GM21447 (cell line): Measurements from ENCODE around the gene RASSF3.
A peak's percentile ranks its signal among the peaks of the same experiment; 100 is the strongest.
"Not testable (repeated sequence)": the region's sequence is repeated elsewhere in the genome, so short reads cannot be mapped to it uniquely, and the experiment has no call there.

Source experiments
- ATAC-seq: cut with Tn5 transposase; IDR thresholded peaks from one replicate; pipeline ENCODE4 v1.9.1; 2021; ENCODE audit not compliant: unreplicated experiment

RASSF3 gene

GRCh38 chr12:64688715-64689114 is 78.4 kb downstream of the RASSF3 start:
- ATAC-seq = no peak

GRCh38 chr12:64690236-64690635 is 79.9 kb downstream of the RASSF3 start:
- ATAC-seq = not testable (repeated sequence)

GRCh38 chr12:64691227-64691794 is 81.0 kb downstream of the RASSF3 start:
- no peak for ATAC-seq

GRCh38 chr12:64691795-64692583 is 81.7 kb downstream of the RASSF3 start:
- no peak for ATAC-seq

- ATAC-seq = no peak
Observed at GRCh38 chr12:64694130-64695040, 84.1 kb downstream of the RASSF3 start.

GRCh38 chr12:64695550-64695949 is 85.3 kb downstream of the RASSF3 start:
- no peak for ATAC-seq

GRCh38 chr12:64696080-64696741 is 85.9 kb downstream of the RASSF3 start:
- ATAC-seq = no peak

GRCh38 chr12:64699504-64700115 is 89.3 kb downstream of the RASSF3 start:
- no peak for ATAC-seq

- ATAC-seq = no peak
Observed at GRCh38 chr12:64700532-64700931, 90.2 kb downstream of the RASSF3 start.

- no peak for ATAC-seq
Observed at GRCh38 chr12:64701283-64701682, 91.0 kb downstream of the RASSF3 start.

GRCh38 chr12:64706306-64706705 is 96.0 kb downstream of the RASSF3 start:
- no peak for ATAC-seq

- no peak for ATAC-seq
Observed at GRCh38 chr12:64706857-64707256, 96.6 kb downstream of the RASSF3 start.

- ATAC-seq = no peak
Observed at GRCh38 chr12:64707362-64707761, 97.1 kb downstream of the RASSF3 start.

GRCh38 chr12:64707926-64708325 is 97.6 kb downstream of the RASSF3 start:
- no peak for ATAC-seq

- no peak for ATAC-seq
Observed at GRCh38 chr12:64709429-64709828, 99.1 kb downstream of the RASSF3 start.

GRCh38 chr12:64713376-64713775 is 103.1 kb downstream of the RASSF3 start:
- no peak for ATAC-seq

GRCh38 chr12:64714551-64714968 is 104.3 kb downstream of the RASSF3 start:
- ATAC-seq = peak; percentile 72

- no peak for ATAC-seq
Observed at GRCh38 chr12:64716371-64716770, 106.1 kb downstream of the RASSF3 start.

- ATAC-seq = no peak
Observed at GRCh38 chr12:64716839-64717455, 106.7 kb downstream of the RASSF3 start.

GRCh38 chr12:64718649-64719048 is 108.4 kb downstream of the RASSF3 start:
- ATAC-seq = no peak
